Activated CD4-positive, alpha-beta T cell treated with anti-CD3 and anti-CD28 coated beads for 36 hours (primary cell): ENCODE results near the gene RASSF3. TPM values are rescaled to one million over a fixed set of nuclear protein-coding genes. Genes with fewer than 3 reads are reported as not detected.

ENCODE experiments used
- ATAC-seq: fragments of 200-7000 bp; cut with Tn5 transposase; one replicate; pipeline ENCODE4 v1.10.0; 2021; ENCODE audit warnings: mild to moderate bottlenecking, moderate library complexity
- CTCF ChIA-PET: fragments of 350-600 bp; sonication (Branson Sonifier 250); formaldehyde crosslinking; loops from one replicate; lab custom pipeline; 2021; ENCODE audit warnings: antibody characterized with exemption; lab: Charles Lee
- POLR2A ChIA-PET: fragments of 350-600 bp; sonication (Branson Sonifier 250); formaldehyde crosslinking; loops from one replicate; lab custom pipeline; 2021; ENCODE audit warnings: antibody characterized with exemption, inconsistent platforms; lab: Charles Lee
- DNase-seq: peaks from one replicate; pipeline ENCODE4 v3.0.0-alpha.2; 2020
- H3K27ac Mint-ChIP-seq: one replicate; pipeline ENCODE4 v1.8.0; 2021; ENCODE audit warnings: mixed read lengths
- H3K27me3 Mint-ChIP-seq: one replicate; pipeline ENCODE4 v1.8.0; 2021; ENCODE audit warnings: mixed read lengths
- H3K36me3 Mint-ChIP-seq: one replicate; pipeline ENCODE4 v1.8.0; 2021; ENCODE audit warnings: low read depth, mixed read lengths
- H3K4me1 Mint-ChIP-seq: one replicate; pipeline ENCODE4 v1.8.0; 2021; ENCODE audit warnings: mixed read lengths
- H3K4me3 Mint-ChIP-seq: one replicate; pipeline ENCODE4 v1.8.0; 2021; ENCODE audit warnings: mild to moderate bottlenecking, moderate library complexity, mixed read lengths
- H3K9me3 Mint-ChIP-seq: one replicate; pipeline ENCODE4 v1.8.0; 2021; ENCODE audit warnings: low read depth, mixed read lengths
- intact Hi-C, 2 experiments: fragments of 100-400 bp; cut with DNase I in 1 of 2; cut with micrococcal nuclease in 1 of 2; formaldehyde crosslinking; loops; one replicate each; pipeline versions ENCODE4 v1.14.2 to v1.15.1; 2022 to 2024; cut with DNase I, micrococcal nuclease
- total RNA-seq, 2 experiments: library from RNA; stranded (reverse); gene quantifications; one replicate each; pipeline ENCODE4 v1.2.3, GENCODE V29; 2021

The RASSF3 gene
- total RNA-seq, 2 experiments from 2014 or later, result 38.0 to 39.0 TPM

- H3K4me1 Mint-ChIP-seq, result peaks cover 7% of the 10 kb centered on the region
- H3K27ac Mint-ChIP-seq, result peak overlapping the region; percentile 4
- ChIA-PET CTCF (interaction anchor here (1.4 kb wide), 1 partner anchor 174 kb away, joined by 5 read pairs; no protein-coding TSS in a partner anchor), POLR2A (no interaction called here)
- no peak for DNase-seq
- H3K27me3 Mint-ChIP-seq, result no peaks in the 10 kb centered on the region
- intact Hi-C loops, result no loop called here
- ATAC-seq, result no peak
- no peak overlapping the region for H3K4me3 Mint-ChIP-seq
- no peaks in the 10 kb centered on the region for H3K9me3 Mint-ChIP-seq
- H3K36me3 Mint-ChIP-seq, result peaks cover 28% of the 10 kb centered on the region
Measured at GRCh38 chr12:64723630-64724029, 113.3 kb downstream of the RASSF3 start.

DNA sequence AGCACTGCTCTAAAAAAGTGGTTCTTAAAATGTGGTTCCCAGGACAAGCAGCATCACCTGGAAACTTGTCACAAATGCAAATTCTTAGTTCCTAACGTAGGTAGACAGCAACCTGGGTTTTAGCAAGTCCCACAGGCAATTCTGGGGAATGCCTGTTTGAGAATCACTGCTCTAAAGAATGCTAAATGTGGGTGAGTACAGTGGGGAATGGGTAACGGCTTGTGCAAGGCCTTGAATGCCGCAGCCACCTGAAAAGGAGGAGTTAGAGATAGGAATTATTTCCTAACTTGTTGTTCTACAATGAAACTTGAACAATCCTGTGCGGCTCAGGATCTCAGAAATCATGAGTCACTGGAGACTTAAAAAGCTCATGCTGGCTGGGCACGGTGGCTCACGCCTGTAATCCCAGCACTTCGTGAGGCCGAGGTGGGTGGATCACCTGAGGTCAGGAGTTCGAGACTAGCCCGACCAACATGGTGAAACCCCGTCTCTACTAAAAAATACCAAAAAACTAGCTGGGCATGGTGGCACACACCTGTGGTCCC is 114.0 kb downstream of the RASSF3 start:
- Mint-ChIP-seq H3K36me3 (peaks cover 28% of the 10 kb centered on the region), H3K27me3 (no peaks in the 10 kb centered on the region), H3K4me3 (no peak overlapping the region), H3K27ac (no peak overlapping the region), H3K9me3 (no peaks in the 10 kb centered on the region), H3K4me1 (peaks cover 7% of the 10 kb centered on the region)
- ATAC-seq (no peak), DNase-seq (no peak)
- intact Hi-C loops, result no loop called here
- ChIA-PET POLR2A (no interaction called here), CTCF (interaction anchor here (1.4 kb wide), 1 partner anchor 175 kb away, joined by 5 read pairs; no protein-coding TSS in a partner anchor)

GRCh38 chr12:64729909-64730587 is 119.8 kb downstream of the RASSF3 start:
- ChIA-PET CTCF (interaction anchor here (1.5 kb wide), 1 partner anchor 181 kb away, joined by 5 read pairs; no protein-coding TSS in a partner anchor), POLR2A (no interaction called here)
- Mint-ChIP-seq H3K27me3 (no peaks in the 10 kb centered on the region), H3K4me1 (peaks cover 10% of the 10 kb centered on the region), H3K4me3 (no peak overlapping the region), H3K36me3 (peaks cover 22% of the 10 kb centered on the region), H3K9me3 (no peaks in the 10 kb centered on the region), H3K27ac (peak overlapping the region; percentile 74)
- intact Hi-C loops, result no loop called here
- DNase-seq, result no peak
- peak; percentile 30 for ATAC-seq

- peaks cover 10% of the 10 kb centered on the region for H3K4me1 Mint-ChIP-seq
- H3K27me3 Mint-ChIP-seq, result no peaks in the 10 kb centered on the region
- intact Hi-C loops, result no loop called here
- POLR2A ChIA-PET, result no interaction called here
- H3K9me3 Mint-ChIP-seq, result no peaks in the 10 kb centered on the region
- no peak overlapping the region for H3K4me3 Mint-ChIP-seq
- H3K27ac Mint-ChIP-seq, result peak overlapping the region; percentile 74
- CTCF ChIA-PET, result interaction anchor here (0.6 to 1.5 kb wide), 3 partner anchors 123 to 1579 kb away, joined by 3 to 5 read pairs (median 3); no protein-coding TSS in a partner anchor
- DNase-seq (no peak), ATAC-seq (peak; percentile 53)
- peaks cover 18% of the 10 kb centered on the region for H3K36me3 Mint-ChIP-seq
Measured at GRCh38 chr12:64730588-64730969, 120.3 kb downstream of the RASSF3 start.

GRCh38 chr12:64731683-64732082 is 121.4 kb downstream of the RASSF3 start:
- intact Hi-C loops, result no loop called here
- H3K9me3 Mint-ChIP-seq, result no peaks in the 10 kb centered on the region
- H3K4me1 Mint-ChIP-seq, result peaks cover 11% of the 10 kb centered on the region
- ChIA-PET POLR2A (no interaction called here), CTCF (no interaction called here)
- no peaks in the 10 kb centered on the region for H3K27me3 Mint-ChIP-seq
- H3K4me3 Mint-ChIP-seq, result no peak overlapping the region
- H3K27ac Mint-ChIP-seq, result no peak overlapping the region
- no peak for DNase-seq
- H3K36me3 Mint-ChIP-seq, result peaks cover 21% of the 10 kb centered on the region
- no peak for ATAC-seq

DNA sequence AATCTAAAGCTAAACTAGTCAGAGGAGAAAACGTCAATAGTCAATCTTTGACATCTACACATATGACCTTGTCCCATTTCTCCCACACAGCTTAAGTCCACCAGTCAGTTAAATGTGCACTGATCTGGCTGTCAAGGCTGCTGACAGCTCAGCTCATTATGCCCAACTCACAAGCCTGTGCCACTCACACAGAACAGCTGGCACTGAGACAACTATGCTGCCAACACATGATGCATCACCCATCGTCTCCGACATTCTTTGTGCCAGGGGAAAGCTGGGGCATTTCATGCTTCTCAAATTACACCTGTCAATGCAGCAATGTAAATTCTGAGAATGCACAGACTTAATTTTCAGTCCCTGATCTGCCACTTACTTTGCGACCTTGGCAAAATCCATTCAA is 123.6 kb downstream of the RASSF3 start:
- ChIA-PET POLR2A (no interaction called here), CTCF (interaction anchor here (1.2 to 1.6 kb wide), 2 partner anchors 68 to 184 kb away, joined by 3 to 4 read pairs; no protein-coding TSS in a partner anchor)
- DNase-seq (no peak), ATAC-seq (no peak)
- no peak overlapping the region for H3K27ac Mint-ChIP-seq
- H3K4me1 Mint-ChIP-seq, result peaks cover 22% of the 10 kb centered on the region
- no peak overlapping the region for H3K4me3 Mint-ChIP-seq
- intact Hi-C loops, result no loop called here
- no peaks in the 10 kb centered on the region for H3K9me3 Mint-ChIP-seq
- H3K36me3 Mint-ChIP-seq, result peaks cover 31% of the 10 kb centered on the region
- no peaks in the 10 kb centered on the region for H3K27me3 Mint-ChIP-seq

GRCh38 chr12:64735442-64735841 is 125.1 kb downstream of the RASSF3 start:
- ATAC-seq, result no peak
- H3K27ac Mint-ChIP-seq, result no peak overlapping the region
- POLR2A ChIA-PET, result no interaction called here

GRCh38 chr12:64736771-64737170 is 126.5 kb downstream of the RASSF3 start:
- peak overlapping the region; percentile 4 for H3K27ac Mint-ChIP-seq
- POLR2A ChIA-PET, result no interaction called here
- H3K9me3 Mint-ChIP-seq, result no peaks in the 10 kb centered on the region
- H3K4me1 Mint-ChIP-seq, result peaks cover 12% of the 10 kb centered on the region
- intact Hi-C loops, result no loop called here
- no peak overlapping the region for H3K4me3 Mint-ChIP-seq
- no peaks in the 10 kb centered on the region for H3K27me3 Mint-ChIP-seq
- CTCF ChIA-PET, result interaction anchor here (0.5 to 1.2 kb wide), 4 partner anchors 16 to 187 kb away, joined by 3 to 4 read pairs (median 3); no protein-coding TSS in a partner anchor
- ATAC-seq (no peak), DNase-seq (no peak)
- peaks cover 51% of the 10 kb centered on the region for H3K36me3 Mint-ChIP-seq

More at GRCh38 chr12:64735442-64735841, 125.1 kb downstream of the RASSF3 start:
- CTCF ChIA-PET, result interaction anchor here (1.2 to 1.6 kb wide), 2 partner anchors 37 to 186 kb away, joined by 4 read pairs; no protein-coding TSS in a partner anchor
- Mint-ChIP-seq H3K4me1 (peaks cover 15% of the 10 kb centered on the region), H3K27me3 (no peaks in the 10 kb centered on the region), H3K9me3 (no peaks in the 10 kb centered on the region), H3K36me3 (peaks cover 45% of the 10 kb centered on the region), H3K4me3 (no peak overlapping the region)
- intact Hi-C loops, result no loop called here
- no peak for DNase-seq

DNA sequence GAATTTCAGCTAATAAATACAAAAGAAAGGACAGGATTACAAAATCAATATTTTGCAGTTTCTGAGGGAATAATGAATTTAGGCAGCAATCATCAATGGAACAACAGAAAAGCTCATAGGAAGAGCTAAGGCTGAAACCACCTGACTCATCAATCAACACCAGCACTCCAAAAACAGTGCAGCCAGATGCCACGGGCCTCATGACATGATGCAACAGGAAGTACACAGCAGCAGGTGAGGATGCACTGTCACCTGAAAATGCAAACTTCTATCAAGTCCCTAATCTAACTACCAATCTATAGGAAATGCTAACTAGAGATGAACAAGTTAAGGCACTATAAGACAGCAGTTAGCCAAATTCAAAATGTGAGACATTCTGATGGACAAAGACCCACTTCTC is 127.2 kb downstream of the RASSF3 start:
- CTCF ChIA-PET, result interaction anchor here (0.5 to 1.0 kb wide), 2 partner anchors 15 to 41 kb away, joined by 3 read pairs; no protein-coding TSS in a partner anchor
- no peak overlapping the region for H3K4me3 Mint-ChIP-seq

DNA sequence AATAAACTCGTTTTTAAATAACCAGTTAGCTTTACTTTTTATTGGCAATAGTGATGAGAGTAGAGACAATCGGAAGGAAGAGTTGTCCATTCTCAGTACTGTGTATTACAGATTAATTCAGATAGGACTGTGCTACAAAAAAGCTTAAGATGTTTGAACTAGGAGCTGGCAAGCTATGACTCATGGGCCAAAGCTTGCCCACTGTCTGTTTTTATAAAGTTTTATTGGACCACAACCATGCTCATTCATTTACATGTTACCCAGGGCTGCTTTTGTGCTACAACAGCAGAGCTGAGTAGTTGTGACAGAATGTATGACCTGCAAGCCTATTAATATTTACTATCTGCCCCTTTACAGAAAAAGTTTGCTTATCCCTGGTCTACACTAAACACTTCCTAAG is 129.5 kb downstream of the RASSF3 start:
- ChIA-PET POLR2A (no interaction called here), CTCF (interaction anchor here (0.6 to 1.2 kb wide), 3 partner anchors 21 to 191 kb away, joined by 3 read pairs; no protein-coding TSS in a partner anchor)
- intact Hi-C loops, result no loop called here
- Mint-ChIP-seq H3K36me3 (peaks cover 65% of the 10 kb centered on the region), H3K9me3 (no peaks in the 10 kb centered on the region), H3K4me3 (no peak overlapping the region), H3K27ac (no peak overlapping the region), H3K27me3 (no peaks in the 10 kb centered on the region), H3K4me1 (peaks cover 20% of the 10 kb centered on the region)
- ATAC-seq (no peak), DNase-seq (no peak)

More for the DNA sequence above, 127.2 kb downstream of the RASSF3 start:
- intact Hi-C loops, result no loop called here
- peaks cover 56% of the 10 kb centered on the region for H3K36me3 Mint-ChIP-seq
- H3K9me3 Mint-ChIP-seq, result no peaks in the 10 kb centered on the region
- ATAC-seq (peak; percentile 89), DNase-seq (peak; percentile 65)
- POLR2A ChIA-PET, result no interaction called here
- H3K27ac Mint-ChIP-seq, result peak overlapping the region; percentile 79
- peaks cover 16% of the 10 kb centered on the region for H3K4me1 Mint-ChIP-seq
- H3K27me3 Mint-ChIP-seq, result no peaks in the 10 kb centered on the region

GRCh38 chr12:64740646-64741045 is 130.4 kb downstream of the RASSF3 start:
- no peak overlapping the region for H3K27ac Mint-ChIP-seq
- no peaks in the 10 kb centered on the region for H3K27me3 Mint-ChIP-seq
- H3K36me3 Mint-ChIP-seq, result peaks cover 67% of the 10 kb centered on the region
- ChIA-PET POLR2A (no interaction called here), CTCF (interaction anchor here (0.6 to 1.2 kb wide), 3 partner anchors 22 to 126 kb away, joined by 3 read pairs; no protein-coding TSS in a partner anchor)
- H3K4me1 Mint-ChIP-seq, result peaks cover 20% of the 10 kb centered on the region
- no peak for ATAC-seq
- intact Hi-C loops, result no loop called here
- no peak overlapping the region for H3K4me3 Mint-ChIP-seq
- no peaks in the 10 kb centered on the region for H3K9me3 Mint-ChIP-seq
- no peak for DNase-seq
